ENCODE data around the gene NCOA5. TPM values are rescaled to one million over a fixed set of nuclear protein-coding genes. Genes with fewer than 3 reads are reported as not detected.

NCOA5 gene
- total RNA-seq, 1 donor from 2014 or later, result 46.4 TPM

DNA sequence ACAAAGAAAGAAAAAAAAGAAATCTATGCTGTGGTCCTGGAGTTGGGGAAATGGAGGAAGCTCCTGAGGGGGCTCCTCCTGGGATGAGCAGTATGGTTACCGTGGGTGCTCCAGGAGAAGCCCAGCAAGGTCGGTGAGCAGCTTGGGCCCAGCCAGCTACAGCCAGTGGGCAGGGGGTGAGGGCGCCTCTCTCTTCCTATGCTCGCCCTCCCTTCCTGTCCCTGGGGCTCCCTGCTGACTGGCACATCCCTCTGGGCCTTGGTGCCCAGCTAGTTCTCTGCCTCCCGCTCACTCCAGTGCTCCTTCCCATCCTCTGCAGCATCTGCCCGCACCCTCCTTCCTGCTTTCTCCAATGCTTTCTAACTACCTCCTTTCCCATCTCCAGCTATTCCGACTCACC is 45.0 kb upstream of the NCOA5 start:
- no peak overlapping the region for H3K27ac Mint-ChIP-seq
- H3K4me3 Mint-ChIP-seq, result no peak overlapping the region
- CTCF ChIA-PET, result no interaction called here
- intact Hi-C loops (cut with micrococcal nuclease), result no loop called here
- peaks cover 4% of the 10 kb centered on the region for H3K36me3 Mint-ChIP-seq (ENCODE audit: low read depth)
- peaks cover 16% of the 10 kb centered on the region for H3K27me3 Mint-ChIP-seq
- TF ChIP-seq, protein P1, sequence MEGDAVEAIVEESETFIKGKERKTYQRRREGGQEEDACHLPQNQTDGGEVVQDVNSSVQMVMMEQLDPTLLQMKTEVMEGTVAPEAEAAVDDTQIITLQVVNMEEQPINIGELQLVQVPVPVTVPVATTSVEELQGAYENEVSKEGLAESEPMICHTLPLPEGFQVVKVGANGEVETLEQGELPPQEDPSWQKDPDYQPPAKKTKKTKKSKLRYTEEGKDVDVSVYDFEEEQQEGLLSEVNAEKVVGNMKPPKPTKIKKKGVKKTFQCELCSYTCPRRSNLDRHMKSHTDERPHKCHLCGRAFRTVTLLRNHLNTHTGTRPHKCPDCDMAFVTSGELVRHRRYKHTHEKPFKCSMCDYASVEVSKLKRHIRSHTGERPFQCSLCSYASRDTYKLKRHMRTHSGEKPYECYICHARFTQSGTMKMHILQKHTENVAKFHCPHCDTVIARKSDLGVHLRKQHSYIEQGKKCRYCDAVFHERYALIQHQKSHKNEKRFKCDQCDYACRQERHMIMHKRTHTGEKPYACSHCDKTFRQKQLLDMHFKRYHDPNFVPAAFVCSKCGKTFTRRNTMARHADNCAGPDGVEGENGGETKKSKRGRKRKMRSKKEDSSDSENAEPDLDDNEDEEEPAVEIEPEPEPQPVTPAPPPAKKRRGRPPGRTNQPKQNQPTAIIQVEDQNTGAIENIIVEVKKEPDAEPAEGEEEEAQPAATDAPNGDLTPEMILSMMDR (IDR thresholded peaks at IDR 0.05), result no peak
- H3K4me1 Mint-ChIP-seq, result peaks cover 56% of the 10 kb centered on the region
- POLR2A ChIA-PET, result no interaction called here
- DNase-seq, result no peak
- no peak for ATAC-seq (ENCODE audit: low read depth)
- H3K9me3 Mint-ChIP-seq, result no peaks in the 10 kb centered on the region

DNA sequence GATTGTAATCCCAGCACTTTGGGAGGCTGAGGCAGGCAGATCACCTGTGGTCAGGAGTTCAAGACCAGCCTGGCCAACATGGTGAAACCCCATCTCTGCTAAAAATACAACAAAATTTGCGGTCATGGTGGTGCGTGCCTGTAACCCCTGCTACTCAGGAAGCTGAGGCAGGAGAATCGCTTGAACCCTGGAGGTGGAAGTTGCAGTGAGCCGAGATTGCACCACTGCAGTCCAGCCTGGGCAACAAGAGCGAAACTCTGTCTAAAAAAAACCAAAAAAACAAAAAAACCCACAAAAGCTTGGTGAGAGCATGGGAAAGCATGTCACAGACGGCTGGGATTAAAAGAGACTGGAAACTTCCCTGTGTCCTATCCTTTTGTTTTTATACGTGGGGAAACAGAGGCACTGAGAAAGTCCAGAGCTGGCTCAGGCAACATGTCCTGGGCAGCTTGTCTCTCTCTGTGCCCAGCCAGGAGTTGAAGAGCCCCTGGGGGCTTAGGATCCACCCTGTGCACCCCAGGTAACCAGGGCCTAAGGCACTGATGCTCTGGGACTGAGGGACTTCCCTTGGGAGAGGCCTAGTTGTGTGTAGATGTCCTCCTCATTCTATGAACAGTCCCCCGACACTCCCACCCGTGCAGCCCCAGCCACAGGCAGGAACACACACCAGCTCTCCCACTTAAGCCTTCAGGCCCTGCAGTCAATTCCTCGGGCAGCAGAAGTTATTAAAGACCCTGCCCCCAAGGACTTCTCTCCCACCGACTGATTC is 44.3 kb upstream of the NCOA5 start:
- Mint-ChIP-seq H3K4me3 (no peak overlapping the region), H3K4me1 (peaks cover 61% of the 10 kb centered on the region), H3K27ac (no peak overlapping the region), H3K9me3 (no peaks in the 10 kb centered on the region), H3K27me3 (peaks cover 12% of the 10 kb centered on the region), H3K36me3 (ENCODE audit: low read depth) (peaks cover 9% of the 10 kb centered on the region)
- ATAC-seq (ENCODE audit: low read depth), result no peak
- DNase-seq, result no peak
- TF ChIP-seq, protein P1 (IDR thresholded peaks at IDR 0.05), result no peak
- intact Hi-C loops (cut with micrococcal nuclease), result loop anchor here (2.0 kb wide), 2 partner anchors 45 to 119 kb away; partner anchors contain the start of gene NCOA5
- CTCF ChIA-PET, result interaction anchor here (2.5 to 5.9 kb wide), 2 partner anchors 35 to 111 kb away, joined by 9 to 32 read pairs; no protein-coding TSS in a partner anchor
- POLR2A ChIA-PET, result interaction anchor here (6.2 kb wide), 1 partner anchor 15 kb away, joined by 130 read pairs; the partner anchor contains the start of gene CD40

DNA sequence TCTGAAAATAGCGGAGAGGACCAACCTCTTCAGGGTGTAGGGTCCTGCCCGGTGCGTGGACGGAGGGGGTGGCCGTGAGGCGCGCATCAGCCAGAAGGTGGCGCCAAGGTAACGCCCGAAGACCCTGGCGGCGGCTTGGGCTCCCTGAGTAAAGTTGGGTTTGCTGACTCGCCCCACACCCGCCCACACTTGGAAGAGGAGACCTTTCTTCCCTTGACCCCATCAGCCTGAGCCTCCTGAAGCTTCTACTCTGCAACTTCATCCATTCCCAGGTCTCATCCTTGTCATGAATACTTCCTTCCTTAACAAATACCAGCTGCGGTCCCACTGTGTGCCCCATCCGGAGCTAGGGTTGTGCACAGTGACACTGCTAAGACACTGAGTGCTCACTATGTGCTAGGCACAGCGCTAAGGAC is 43.0 kb upstream of the NCOA5 start:
- Mint-ChIP-seq H3K27ac (peak overlapping the region; percentile 10), H3K36me3 (ENCODE audit: low read depth) (peaks cover 23% of the 10 kb centered on the region), H3K27me3 (peaks cover 9% of the 10 kb centered on the region), H3K4me3 (no peak overlapping the region), H3K9me3 (no peaks in the 10 kb centered on the region), H3K4me1 (peaks cover 71% of the 10 kb centered on the region)
- intact Hi-C loops (cut with micrococcal nuclease), result loop anchor here (1.0 to 2.0 kb wide), 8 partner anchors 33 to 279 kb away; partner anchors contain the start of gene NCOA5
- CTCF ChIA-PET, result interaction anchor here (0.6 to 5.9 kb wide), 15 partner anchors 10 to 1181 kb away, joined by 3 to 32 read pairs (median 5); no protein-coding TSS in a partner anchor
- POLR2A ChIA-PET, result interaction anchor here (1.0 to 6.2 kb wide), 7 partner anchors 13 to 548 kb away, joined by 3 to 130 read pairs (median 4); partner anchors contain the start of genes CD40 and ELMO2
- ATAC-seq (ENCODE audit: low read depth), result peak; percentile 76
- TF ChIP-seq, protein P1 (IDR thresholded peaks at IDR 0.05), result peak; percentile 20
- DNase-seq, result peak; percentile 66

DNA sequence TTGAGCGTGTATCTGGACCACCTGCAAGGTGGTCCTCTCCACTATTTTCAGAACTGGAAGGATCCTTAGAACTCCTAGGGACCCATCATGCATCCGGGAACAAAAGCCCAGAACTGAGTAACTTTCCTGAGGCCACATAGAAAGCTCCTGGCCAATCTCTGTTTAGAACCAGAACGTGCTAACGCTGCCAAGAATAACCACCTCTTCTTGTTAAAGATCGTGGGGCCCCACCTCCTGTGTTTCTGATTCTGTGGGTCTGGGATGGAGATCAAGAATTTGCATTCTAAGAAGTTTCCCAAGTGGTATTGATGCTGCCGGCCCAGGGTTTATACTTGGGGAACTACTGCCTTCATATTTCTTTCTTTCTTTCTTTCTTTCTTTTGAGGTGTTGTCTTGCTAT is 41.6 kb upstream of the NCOA5 start:
- Mint-ChIP-seq H3K9me3 (no peaks in the 10 kb centered on the region), H3K4me3 (no peak overlapping the region), H3K27me3 (peaks cover 5% of the 10 kb centered on the region), H3K36me3 (ENCODE audit: low read depth) (peaks cover 32% of the 10 kb centered on the region), H3K27ac (peak overlapping the region; percentile 70), H3K4me1 (peaks cover 69% of the 10 kb centered on the region)
- DNase-seq (no peak), ATAC-seq (ENCODE audit: low read depth) (no peak)
- CTCF ChIA-PET, result interaction anchor here (1.4 to 5.9 kb wide), 6 partner anchors 12 to 109 kb away, joined by 3 to 32 read pairs (median 10); no protein-coding TSS in a partner anchor
- POLR2A ChIA-PET, result interaction anchor here (0.9 to 6.2 kb wide), 6 partner anchors 12 to 275 kb away, joined by 4 to 130 read pairs (median 12); partner anchors contain the start of genes CD40 and ELMO2
- intact Hi-C loops (cut with micrococcal nuclease), result no loop called here
- TF ChIP-seq, protein P1 (IDR thresholded peaks at IDR 0.05), result no peak

DNA sequence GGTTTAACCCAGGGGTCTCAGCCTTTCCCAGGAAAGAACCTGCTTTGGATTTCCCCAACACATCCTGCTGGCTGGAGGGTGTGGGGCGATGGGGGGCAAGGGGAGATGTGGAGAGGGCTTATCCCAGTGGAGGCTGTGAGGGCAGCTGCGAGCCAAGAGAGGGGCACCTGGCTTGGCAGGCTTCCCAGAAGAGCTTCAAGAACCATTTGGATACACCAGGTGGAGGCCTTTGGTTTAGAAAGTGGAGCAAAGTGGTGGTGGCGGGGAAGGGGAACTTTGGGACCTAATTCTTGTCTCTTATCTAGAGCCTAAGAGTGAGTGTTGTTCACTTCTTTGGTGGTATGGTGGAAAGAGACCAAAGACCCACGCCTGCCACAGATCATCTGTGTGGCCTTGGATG is 40.8 kb upstream of the NCOA5 start:
- Mint-ChIP-seq H3K4me1 (peaks cover 68% of the 10 kb centered on the region), H3K27ac (peak overlapping the region; percentile 70), H3K9me3 (no peaks in the 10 kb centered on the region), H3K27me3 (no peaks in the 10 kb centered on the region), H3K36me3 (ENCODE audit: low read depth) (peaks cover 41% of the 10 kb centered on the region), H3K4me3 (no peak overlapping the region)
- CTCF ChIA-PET, result interaction anchor here (1.2 to 5.9 kb wide), 6 partner anchors 10 to 116 kb away, joined by 3 to 32 read pairs (median 10); no protein-coding TSS in a partner anchor
- DNase-seq (no peak), ATAC-seq (ENCODE audit: low read depth) (peak; percentile 7)
- intact Hi-C loops (cut with micrococcal nuclease), result no loop called here
- TF ChIP-seq, protein P1 (IDR thresholded peaks at IDR 0.05), result no peak
- POLR2A ChIA-PET, result interaction anchor here (0.6 to 6.2 kb wide), 13 partner anchors 11 to 276 kb away, joined by 3 to 130 read pairs (median 4); partner anchors contain the start of genes CD40, ELMO2 and ZNF335
